ENCODE results near the gene LDOC1.
A peak's percentile ranks its signal among the peaks of the same experiment; 100 is the strongest.
"Not testable (repeated sequence)": the region's sequence is repeated elsewhere in the genome, so short reads cannot be mapped to it uniquely, and the experiment has no call there.

Gene LDOC1

GRCh38 chrX:141176586-141177451 is at the start of gene LDOC1:
Gene LDOC1 (minus strand): TSS chrX:141177129. CDS start chrX:141177021, 108 bp downstream.
- DNase-seq, result peak; percentile 76

GRCh38 chrX:141221611-141222010 is 44.7 kb upstream of the LDOC1 start:
- no peak for DNase-seq

GRCh38 chrX:141220342-141221008 is 43.5 kb upstream of the LDOC1 start:
- DNase-seq, result peak; percentile 69

GRCh38 chrX:141214196-141214595 is 37.3 kb upstream of the LDOC1 start:
- no peak for DNase-seq

GRCh38 chrX:141201962-141202361 is 25.0 kb upstream of the LDOC1 start:
- DNase-seq, result no peak

GRCh38 chrX:141188573-141188972 is 11.6 kb upstream of the LDOC1 start:
- DNase-seq, result not testable (repeated sequence)

- DNase-seq, result no peak
Observed at GRCh38 chrX:141185366-141185765, 8.4 kb upstream of the LDOC1 start.

GRCh38 chrX:141183000-141183399 is 6.1 kb upstream of the LDOC1 start:
- DNase-seq, result no peak

GRCh38 chrX:141180851-141181250 is 3.9 kb upstream of the LDOC1 start:
- DNase-seq, result no peak

- no peak for DNase-seq
Observed at GRCh38 chrX:141175786-141176185, 1.1 kb downstream of the LDOC1 start.

- DNase-seq, result no peak
Observed at GRCh38 chrX:141164406-141164805, 12.5 kb downstream of the LDOC1 start.

GRCh38 chrX:141158084-141158483 is 18.8 kb downstream of the LDOC1 start:
- no peak for DNase-seq

GRCh38 chrX:141155231-141155630 is 21.7 kb downstream of the LDOC1 start:
- not testable (repeated sequence) for DNase-seq

GRCh38 chrX:141142946-141143345 is 34.0 kb downstream of the LDOC1 start:
- no peak for DNase-seq

- no peak for DNase-seq
Observed at GRCh38 chrX:141133272-141133671, 43.7 kb downstream of the LDOC1 start.

GRCh38 chrX:141127146-141127545 is 49.8 kb downstream of the LDOC1 start:
- DNase-seq, result no peak

Measured in EL (cell line).